HG02943 (cell line): ENCODE measurements around the gene ATP1B2.
"Not testable (repeated sequence)": the region's sequence is repeated elsewhere in the genome, so short reads cannot be mapped to it uniquely, and the experiment has no call there.

Experiments
- ATAC-seq: cut with Tn5 transposase; IDR thresholded peaks from one replicate; pipeline ENCODE4 v1.9.1; 2021; ENCODE audit warnings: mild to moderate bottlenecking, low read depth, moderate library complexity; ENCODE audit not compliant: unreplicated experiment

Gene ATP1B2

GRCh38 chr17:7650509-7651096, at the start of gene ATP1B2:
TSS of gene ATP1B2 (plus strand) at chr17:7650926. CDS start at chr17:7651519, 593 bp downstream.
- ATAC-seq: no peak

GRCh38 chr17:7606280-7606679, 44.4 kb upstream of the ATP1B2 start:
- ATAC-seq: no peak

- ATAC-seq: no peak
Measured at GRCh38 chr17:7610641-7611040, 40.1 kb upstream of the ATP1B2 start.

- ATAC-seq: no peak
Measured at GRCh38 chr17:7611635-7612293, 39.0 kb upstream of the ATP1B2 start.

GRCh38 chr17:7612294-7612640, 38.5 kb upstream of the ATP1B2 start:
- no peak for ATAC-seq

- peak; percentile 13 for ATAC-seq
Measured at GRCh38 chr17:7613769-7614424, 36.8 kb upstream of the ATP1B2 start.

GRCh38 chr17:7614425-7615264, 36.1 kb upstream of the ATP1B2 start, which contains the start of gene FXR2:
TSS of gene FXR2 (minus strand) at chr17:7614897. CDS start at chr17:7614532, 365 bp downstream.
- peak; percentile 77 for ATAC-seq

- ATAC-seq: no peak
Measured at GRCh38 chr17:7615265-7615747, 35.4 kb upstream of the ATP1B2 start.

- no peak for ATAC-seq
Measured at GRCh38 chr17:7618608-7619007, 32.1 kb upstream of the ATP1B2 start.

- ATAC-seq: no peak
Measured at GRCh38 chr17:7620835-7621234, 29.9 kb upstream of the ATP1B2 start.

GRCh38 chr17:7623661-7624060, 27.1 kb upstream of the ATP1B2 start:
- no peak for ATAC-seq

- not testable (repeated sequence) for ATAC-seq
Measured at GRCh38 chr17:7625749-7626148, 25.0 kb upstream of the ATP1B2 start.

- ATAC-seq: no peak
Measured at GRCh38 chr17:7626307-7626706, 24.4 kb upstream of the ATP1B2 start.

GRCh38 chr17:7626956-7627249, 23.8 kb upstream of the ATP1B2 start:
- ATAC-seq: no peak

- peak; percentile 94 for ATAC-seq
Measured at GRCh38 chr17:7627250-7628121, 23.2 kb upstream of the ATP1B2 start, which contains the start of gene SAT2. TSS of gene SAT2 (minus strand) at chr17:7627821. CDS start at chr17:7627635, 186 bp downstream.

- no peak for ATAC-seq
Measured at GRCh38 chr17:7629939-7630571, 20.7 kb upstream of the ATP1B2 start, which contains the start of gene SHBG. TSS of gene SHBG (plus strand) at chr17:7630135. CDS start at chr17:7630173, 38 bp downstream.

- no peak for ATAC-seq
Measured at GRCh38 chr17:7631398-7632380, 19.0 kb upstream of the ATP1B2 start.

GRCh38 chr17:7632492-7632894, 18.2 kb upstream of the ATP1B2 start:
- no peak for ATAC-seq
